IPS-11a (cell line): ENCODE data around the gene NOTCH1.
"Not testable (repeated sequence)": the region's sequence is repeated elsewhere in the genome, so short reads cannot be mapped to it uniquely, and the experiment has no call there.

Experiments used
- H3K4me3 ChIP-seq: one replicate; pipeline ENCODE4 v1.5.1; 2013; ENCODE audit warnings: low read depth, low read length, control low read depth

Gene NOTCH1

DNA sequence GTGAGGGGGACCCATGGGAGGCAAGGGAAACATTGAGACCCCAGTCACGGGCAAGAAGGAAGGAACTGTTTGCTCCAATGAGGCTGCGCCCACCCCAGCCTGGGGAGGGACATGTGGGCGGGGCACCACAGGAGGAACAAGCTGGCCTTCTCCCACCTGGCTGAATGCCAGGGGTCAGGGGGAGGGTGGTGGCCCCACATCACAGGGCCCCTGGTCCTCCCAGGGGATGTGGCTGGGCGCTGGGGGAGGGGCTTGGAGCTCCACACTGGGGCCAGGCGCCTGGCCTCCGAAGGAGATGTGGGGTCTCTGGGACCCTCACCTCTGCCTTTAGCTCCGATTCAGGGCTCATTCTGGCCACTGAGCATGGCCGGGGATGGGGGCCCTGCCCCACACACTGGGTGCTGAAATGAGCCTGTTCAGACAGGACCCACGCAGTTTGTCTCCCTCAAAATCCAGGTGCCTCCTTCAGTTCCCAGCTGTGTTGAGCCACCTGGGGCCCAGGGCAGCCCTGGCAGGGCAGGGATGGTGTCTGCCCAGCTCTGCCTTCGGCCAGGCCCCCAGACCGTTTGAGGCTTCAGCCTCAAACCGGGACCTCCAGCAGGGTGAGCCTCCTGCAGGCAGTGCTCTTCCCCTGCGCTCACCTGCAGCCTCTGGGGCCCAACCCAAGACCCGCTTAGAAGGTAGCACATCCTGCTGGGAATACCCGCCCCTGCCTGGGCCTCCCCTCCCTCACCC lies 33.2 kb upstream of the NOTCH1 start:
- no peak overlapping the region for H3K4me3 ChIP-seq

GRCh38 chr9:136578626-136578914 lies 32.7 kb upstream of the NOTCH1 start:
- H3K4me3 ChIP-seq = no peak overlapping the region

GRCh38 chr9:136577941-136578625 lies 32.2 kb upstream of the NOTCH1 start:
- H3K4me3 ChIP-seq = no peak overlapping the region

GRCh38 chr9:136576269-136576626 lies 30.4 kb upstream of the NOTCH1 start:
- no peak overlapping the region for H3K4me3 ChIP-seq

GRCh38 chr9:136575626-136576268 lies 29.9 kb upstream of the NOTCH1 start:
- H3K4me3 ChIP-seq = no peak overlapping the region

DNA sequence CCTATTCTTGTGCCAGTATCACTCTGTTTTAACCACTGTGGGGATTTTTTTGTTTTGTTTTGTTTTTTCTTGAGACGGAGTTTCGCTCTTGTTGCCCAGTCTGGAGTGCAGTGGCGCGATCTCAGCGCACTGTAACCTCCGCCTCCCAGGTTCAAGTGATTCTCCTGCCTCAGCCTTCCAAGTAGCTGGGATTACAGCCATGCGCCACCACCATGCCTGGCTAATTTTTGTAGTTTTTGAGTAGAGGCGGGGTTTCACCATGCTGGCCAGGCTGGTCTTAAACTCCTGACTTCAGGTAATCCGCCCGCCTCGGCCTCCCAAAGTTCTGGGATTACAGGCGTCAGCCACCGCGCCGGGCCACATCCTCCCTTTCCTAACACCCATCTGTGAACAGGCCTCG lies 28.8 kb upstream of the NOTCH1 start:
- not testable (repeated sequence) for H3K4me3 ChIP-seq

DNA sequence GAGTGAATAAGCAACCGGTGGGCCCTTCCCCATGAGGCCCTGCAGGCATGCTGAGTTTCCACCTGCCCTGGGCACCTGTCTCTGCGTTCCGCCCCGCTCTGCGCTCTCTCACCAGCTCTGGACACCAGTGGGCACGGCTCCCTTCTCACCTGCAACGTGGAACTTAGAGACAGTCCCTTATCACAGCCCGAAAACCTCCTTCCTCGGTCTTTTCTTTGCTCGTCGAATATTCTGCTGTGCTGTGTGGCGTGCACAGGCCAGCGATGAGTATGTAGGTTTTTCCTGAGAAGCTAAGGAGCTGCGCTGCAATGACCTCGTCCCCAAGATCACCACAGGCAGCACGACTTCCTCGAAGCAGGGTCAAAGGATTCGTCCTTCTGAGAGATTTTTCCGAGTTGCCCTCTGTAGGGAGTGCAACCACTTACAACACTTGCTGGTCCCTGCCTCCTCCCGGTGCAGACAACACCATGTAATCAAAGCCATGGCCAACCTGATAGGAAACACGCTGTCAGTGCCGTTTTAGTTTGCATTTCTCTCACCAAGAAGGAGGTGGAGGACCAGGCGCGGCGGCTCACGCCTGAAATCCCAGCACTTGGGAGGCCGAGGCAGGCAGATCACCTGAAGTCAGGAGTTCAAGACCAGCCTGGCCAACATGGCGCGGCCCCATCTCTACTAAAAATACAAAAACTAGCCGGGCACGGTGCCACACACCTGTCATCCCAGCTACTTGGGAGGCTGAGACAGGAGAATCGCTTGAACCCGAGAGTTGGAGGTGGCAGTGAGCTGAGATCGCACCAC lies 27.2 kb upstream of the NOTCH1 start:
- H3K4me3 ChIP-seq = no peak overlapping the region

DNA sequence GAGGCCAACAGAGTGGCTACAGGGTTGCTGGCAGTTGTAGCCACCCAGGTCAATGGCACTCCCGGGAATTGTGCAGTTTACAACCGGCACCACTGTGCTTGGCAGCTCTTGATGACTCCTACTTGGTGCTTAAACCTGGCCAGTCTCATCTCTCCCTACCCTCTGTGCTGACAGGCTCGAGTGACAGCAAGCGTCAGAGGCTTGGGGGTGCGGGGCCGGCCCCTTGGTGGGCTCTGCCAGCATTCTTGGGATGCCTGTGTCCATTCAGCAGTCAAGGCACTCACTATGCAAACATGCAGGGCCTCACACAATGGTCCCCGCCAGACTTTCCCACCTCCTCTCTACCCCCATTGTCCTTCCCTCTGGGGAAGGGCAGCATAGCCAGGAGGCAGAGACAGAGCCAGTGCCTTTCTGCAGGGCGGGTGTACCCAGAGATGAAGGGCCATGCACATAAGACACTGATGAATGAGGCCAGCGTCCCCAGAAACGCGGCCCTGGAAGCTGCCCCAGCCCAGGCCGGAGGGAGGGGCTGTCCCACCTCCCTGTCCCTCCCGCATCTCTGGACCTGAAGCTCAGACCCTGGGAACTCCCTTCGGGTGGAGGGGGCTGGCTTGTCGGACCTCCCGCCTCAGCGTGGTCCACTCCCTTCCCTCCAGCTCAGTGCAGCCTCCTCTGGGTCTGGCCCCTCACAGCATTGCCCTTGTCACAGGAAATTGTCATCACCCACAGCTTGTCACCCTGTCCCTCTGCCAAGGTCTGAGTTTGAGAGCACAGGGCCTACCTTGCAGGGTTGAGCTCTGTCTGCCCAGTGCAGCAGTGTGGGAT lies 26.4 kb upstream of the NOTCH1 start:
- no peak overlapping the region for H3K4me3 ChIP-seq

DNA sequence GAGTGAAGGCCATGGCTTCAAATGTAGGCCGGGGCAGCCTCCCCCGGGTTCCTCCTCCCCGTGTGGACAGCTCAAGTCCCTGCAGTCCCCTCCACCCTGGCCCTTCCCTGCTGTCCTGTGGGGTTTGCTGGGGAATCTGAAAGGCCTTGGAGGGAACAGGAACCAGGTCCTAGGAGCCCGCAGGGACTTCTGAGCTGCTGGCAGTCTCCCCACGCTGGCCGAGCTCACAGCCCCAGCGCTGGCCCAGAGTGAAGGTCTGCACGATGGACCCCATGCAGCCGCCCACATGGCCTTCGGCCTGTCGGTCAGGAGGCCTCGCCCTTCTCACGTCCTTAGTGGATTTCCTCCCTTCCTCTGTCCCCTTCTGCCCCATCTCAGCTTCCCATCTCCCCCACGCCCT lies 25.7 kb upstream of the NOTCH1 start:
- no peak overlapping the region for H3K4me3 ChIP-seq

GRCh38 chr9:136570916-136571315 lies 25.1 kb upstream of the NOTCH1 start:
- H3K4me3 ChIP-seq = no peak overlapping the region

DNA sequence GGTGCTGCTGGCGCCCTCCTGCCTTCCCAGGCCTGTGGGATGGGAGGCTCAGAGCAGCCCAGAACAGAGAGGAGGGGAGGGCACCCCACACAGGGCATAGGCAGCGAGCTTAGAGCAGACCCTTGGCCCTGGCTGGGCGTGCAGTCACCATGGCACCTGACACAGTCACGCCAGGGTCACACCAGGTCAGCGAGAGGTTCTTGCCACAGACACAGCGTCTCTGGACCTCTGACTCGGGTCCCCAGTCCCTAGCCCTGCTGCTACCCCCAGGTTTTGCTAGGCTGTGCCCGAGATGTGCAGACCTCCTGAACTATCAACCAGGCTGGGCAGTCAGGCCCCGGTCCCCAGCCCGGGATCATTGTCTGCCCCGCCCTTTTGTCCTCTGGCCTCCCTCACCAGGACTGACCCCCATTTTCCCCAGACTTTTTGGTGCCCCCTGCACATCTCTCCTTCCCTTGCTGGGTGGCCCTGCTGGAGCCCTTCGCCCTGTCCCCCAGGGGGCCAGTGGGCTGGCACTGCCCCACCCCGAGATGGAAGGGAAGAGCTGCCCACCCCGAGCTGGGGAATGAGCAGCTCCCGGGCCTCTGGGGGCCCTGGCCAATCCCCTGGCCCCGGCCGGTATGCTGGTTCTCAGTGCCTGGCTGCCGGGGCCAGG lies 24.5 kb upstream of the NOTCH1 start:
- no peak overlapping the region for H3K4me3 ChIP-seq

GRCh38 chr9:136569526-136570148 lies 23.8 kb upstream of the NOTCH1 start:
- H3K4me3 ChIP-seq = no peak overlapping the region

- H3K4me3 ChIP-seq = no peak overlapping the region
Observed at GRCh38 chr9:136568288-136569081, 22.6 kb upstream of the NOTCH1 start.

DNA sequence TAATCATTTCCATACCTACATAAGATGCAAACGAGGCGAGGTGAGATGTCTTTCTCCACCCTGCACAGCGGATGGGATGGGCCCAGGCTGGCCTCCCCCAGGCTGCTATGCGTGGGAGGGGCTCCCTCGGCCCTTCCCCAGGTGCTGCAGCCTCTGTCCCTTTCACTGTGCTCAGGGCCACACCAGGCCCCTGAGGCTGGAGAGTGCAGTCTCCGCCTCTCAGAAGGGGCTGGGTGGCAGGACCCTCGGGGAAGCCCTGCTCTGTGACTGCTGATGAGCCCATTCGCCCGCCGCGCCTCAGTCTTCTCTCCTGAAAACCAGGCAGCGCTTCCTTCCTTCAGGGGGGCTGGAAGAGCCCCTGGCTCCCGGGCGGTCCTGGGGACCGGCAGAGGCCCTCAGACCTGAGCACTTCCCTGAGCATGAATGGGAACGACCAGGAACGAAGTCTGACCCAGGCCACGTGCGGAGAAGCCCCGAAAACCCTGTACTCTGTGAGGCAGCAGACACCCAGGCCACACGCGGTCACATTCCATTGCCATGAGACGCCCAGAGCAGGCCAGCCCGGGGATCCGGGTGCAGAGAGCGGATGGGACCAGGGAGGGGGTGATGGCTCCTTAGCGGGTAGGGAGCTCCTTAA lies 21.9 kb upstream of the NOTCH1 start:
- H3K4me3 ChIP-seq = no peak overlapping the region

DNA sequence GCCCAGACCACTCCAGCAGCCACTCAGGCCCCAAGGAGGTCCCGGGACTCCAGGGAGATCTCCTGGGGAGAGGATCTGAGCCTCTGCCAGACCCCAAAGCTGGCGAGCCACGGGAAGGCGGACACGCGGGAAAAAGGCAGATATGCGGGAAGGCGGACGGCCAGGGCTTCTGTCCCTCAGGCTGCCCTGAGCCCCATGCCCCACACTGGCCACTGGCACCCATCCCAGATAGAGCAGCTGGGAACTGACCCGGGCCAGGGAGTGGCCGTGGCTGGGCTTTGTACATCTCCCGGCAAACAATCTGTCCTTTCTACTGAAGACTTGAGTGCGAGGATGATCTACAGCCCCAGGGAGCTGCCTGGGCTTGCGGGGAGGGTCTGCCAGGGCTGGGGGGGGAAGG lies 21.1 kb upstream of the NOTCH1 start:
- H3K4me3 ChIP-seq = no peak overlapping the region

DNA sequence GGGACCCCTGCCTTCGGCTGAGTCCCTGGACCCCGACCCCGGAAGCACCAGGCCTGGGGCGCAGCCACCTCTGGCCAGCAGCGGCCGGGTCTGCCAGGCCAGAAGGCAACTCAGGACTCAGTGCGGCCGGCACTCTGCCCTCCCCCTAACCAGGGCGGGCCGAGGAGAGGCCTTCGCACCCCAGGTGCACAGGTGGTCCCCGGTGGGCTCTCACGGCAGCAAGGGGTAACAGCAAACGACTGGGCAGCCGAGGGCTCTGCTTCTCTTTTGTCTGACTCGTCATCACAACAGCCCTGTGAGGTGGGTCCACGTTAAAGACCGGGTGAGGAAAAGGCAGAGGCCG lies 20.7 kb upstream of the NOTCH1 start:
- H3K4me3 ChIP-seq = no peak overlapping the region

DNA sequence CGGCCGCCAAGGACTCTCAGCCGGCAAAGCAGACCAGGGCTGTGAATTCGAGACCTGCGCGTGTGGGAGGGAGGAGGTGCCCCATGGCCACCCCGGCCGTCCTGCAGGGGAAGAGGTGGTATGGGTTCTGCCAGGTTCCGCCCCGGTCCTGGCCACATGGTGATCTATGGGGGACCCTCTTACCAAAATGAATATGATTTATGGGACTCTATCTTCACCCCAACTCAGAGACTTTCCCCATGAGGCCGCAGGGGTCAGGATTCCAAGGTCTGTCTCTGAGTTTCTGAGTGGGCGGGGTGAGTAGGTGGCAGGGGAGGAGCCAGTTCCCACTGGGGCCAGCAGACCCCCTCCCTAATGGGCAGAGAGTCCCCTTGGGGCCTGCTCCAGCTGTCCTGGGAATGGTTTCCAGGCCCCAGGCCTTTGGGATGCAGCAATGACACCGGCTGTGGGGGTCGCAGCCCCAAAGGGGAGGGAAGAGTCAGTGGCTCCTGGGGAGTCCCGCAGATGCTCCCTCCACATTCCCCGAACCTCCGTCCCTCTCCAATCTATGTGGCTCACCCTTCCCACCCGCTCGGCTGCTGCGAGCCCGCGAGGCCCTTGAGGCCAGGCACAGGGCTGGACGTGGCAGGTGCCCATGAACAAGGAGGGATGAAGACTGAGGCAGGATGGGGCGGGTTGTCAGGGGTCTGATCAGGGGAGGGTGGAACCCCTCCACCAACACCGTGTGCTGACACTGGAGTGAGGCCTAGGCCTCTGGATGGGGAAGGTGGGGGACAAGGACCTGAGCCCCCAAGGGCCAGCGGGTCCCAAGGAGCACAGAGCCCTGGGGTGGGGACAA lies 20.1 kb upstream of the NOTCH1 start:
- no peak overlapping the region for H3K4me3 ChIP-seq
